H1 (cell line): Measurements from ENCODE around the gene ARHGEF12. TPM values are rescaled to one million over a fixed set of nuclear protein-coding genes. Genes with fewer than 3 reads are reported as not detected.

Experiments used
- CTCF ChIA-PET: fragments of 300-600 bp; sonication (Branson Sonifier 250); formaldehyde crosslinking; loops from one replicate; lab custom pipeline; 2021; ENCODE audit not compliant: partially characterized antibody; lab: Charles Lee
- POLR2A ChIA-PET: fragments of 300-600 bp; sonication (Branson Sonifier 250); formaldehyde crosslinking; loops from one replicate; lab custom pipeline; 2021; ENCODE audit warnings: inconsistent platforms; ENCODE audit not compliant: partially characterized antibody; lab: Charles Lee
- DNase-seq, 2 experiments: peaks; one replicate each; pipeline versions ENCODE4 v3.0.0 to v3.0.0-alpha.2; 2010 to 2022; ENCODE audit warnings: low spot score in 2 of 2, low read depth in 1 of 2, mixed read lengths in 1 of 2
- FAIRE-seq: peaks from 2 replicates; lab custom pipeline; 2011; peaks lifted over from hg19 to GRCh38; lab: Jason Lieb, UNC
- H2AFZ ChIP-seq: 2 replicates; pipeline ENCODE4 v1.8.1; 2012; ENCODE audit warnings: low read length, inconsistent platforms
- H2AK5ac ChIP-seq: 2 replicates; pipeline ENCODE4 v1.6.1; 2013; ENCODE audit warnings: low read depth, low read length
- H2BK120ac ChIP-seq: replicated peaks from 2 replicates; pipeline ENCODE3; 2013; ENCODE audit warnings: low read depth, low read length, inconsistent platforms
- H2BK12ac ChIP-seq: 2 replicates; pipeline ENCODE4 v1.6.1; 2013; ENCODE audit warnings: low read depth, low read length
- H2BK15ac ChIP-seq: 2 replicates; pipeline ENCODE4 v1.6.1; 2013; ENCODE audit warnings: low read length
- H2BK20ac ChIP-seq: 2 replicates; pipeline ENCODE4 v1.6.1; 2013; ENCODE audit warnings: low read length
- H2BK5ac ChIP-seq: 2 replicates; pipeline ENCODE4 v1.6.1; 2013; ENCODE audit warnings: low read depth, low read length
- H3K14ac ChIP-seq: 2 replicates; pipeline ENCODE4 v1.6.1; 2013; ENCODE audit warnings: inconsistent platforms; ENCODE audit not compliant: insufficient read length
- H3K18ac ChIP-seq: 2 replicates; pipeline ENCODE4 v1.6.1; 2013; ENCODE audit warnings: low read length; ENCODE audit errors: extremely low read depth
- H3K23ac ChIP-seq: 2 replicates; pipeline ENCODE4 v1.6.1; 2013; ENCODE audit warnings: inconsistent platforms; ENCODE audit not compliant: insufficient read length
- H3K23me2 ChIP-seq: 2 replicates; pipeline ENCODE4 v1.6.1; 2013; ENCODE audit warnings: low read depth, low read length
- H3K27ac ChIP-seq: 2 replicates; pipeline ENCODE4 v1.6.1; 2011; ENCODE audit warnings: low read depth, low read length, inconsistent platforms
- H3K27me3 ChIP-seq, 4 experiments: replicated peaks in 1 of 4; 1 replicate in 1 of 4; 2 replicates in 3 of 4; pipeline versions ENCODE4 v1.6.1 to v1.8.1; 2011 to 2013; ENCODE audit warnings: low read length in 3 of 4, mild to moderate bottlenecking in 3 of 4, inconsistent platforms in 2 of 4, mixed read lengths in 2 of 4, moderate library complexity in 1 of 4; ENCODE audit not compliant: control insufficient read depth in 3 of 4, insufficient read depth in 3 of 4; ENCODE audit errors: extremely low read depth in 1 of 4
- H3K36me3 ChIP-seq, 4 experiments: 2 replicates each; pipeline versions ENCODE4 v1.6.1 to v1.8.1; 2011 to 2013; ENCODE audit warnings: mild to moderate bottlenecking in 4 of 4, low read length in 3 of 4, moderate library complexity in 2 of 4, control low read depth in 1 of 4, inconsistent platforms in 1 of 4; ENCODE audit not compliant: insufficient read depth in 4 of 4, control insufficient read depth in 2 of 4
- H3K4ac ChIP-seq: replicated peaks from 2 replicates; pipeline ENCODE3; 2013; ENCODE audit warnings: low read length, low read depth, mixed read lengths, inconsistent platforms; ENCODE audit not compliant: insufficient read length
- H3K4me1 ChIP-seq, 4 experiments: replicated peaks in 1 of 4; 1 replicate in 1 of 4; 2 replicates in 3 of 4; pipeline versions ENCODE4 v1.6.1 to v1.8.1; 2011 to 2013; ENCODE audit warnings: low read length in 3 of 4, inconsistent platforms in 2 of 4, mixed read lengths in 1 of 4; ENCODE audit not compliant: insufficient read depth in 4 of 4, control insufficient read depth in 3 of 4
- H3K4me2 ChIP-seq, 2 experiments: 2 replicates each; pipeline versions ENCODE4 v1.6.1 to v1.8.1; 2011 to 2013; ENCODE audit warnings: low read depth in 2 of 2, low read length in 2 of 2, control low read depth in 1 of 2, inconsistent platforms in 1 of 2, mild to moderate bottlenecking in 1 of 2; ENCODE audit not compliant: insufficient read depth in 1 of 2
- H3K4me3 ChIP-seq, 4 experiments: fragments of 200-600, 300-600 bp in 1 of 4; sonication (generic), shearing (Covaris generic), sonication (Bioruptor Twin) in 1 of 4; 2 replicates each; pipeline versions ENCODE4 v1.5.1 to v1.8.1; 2011 to 2016; ENCODE audit warnings: low read length in 4 of 4, low read depth in 3 of 4, control low read depth in 2 of 4, inconsistent platforms in 2 of 4, mild to moderate bottlenecking in 2 of 4, mixed read lengths in 1 of 4, moderate library complexity in 1 of 4; ENCODE audit not compliant: insufficient read depth in 2 of 4; ENCODE audit errors: extremely low read depth in 1 of 4
- H3K56ac ChIP-seq: replicated peaks from 2 replicates; pipeline ENCODE3; 2013; ENCODE audit warnings: low read depth, mild to moderate bottlenecking, mixed read lengths, low read length, inconsistent platforms; ENCODE audit not compliant: insufficient read length
- H3K79me1 ChIP-seq: 2 replicates; pipeline ENCODE4 v1.6.1; 2013; ENCODE audit warnings: low read depth, low read length, control low read depth
- H3K79me2 ChIP-seq, 2 experiments: 2 replicates each; pipeline versions ENCODE4 v1.6.1 to v1.8.1; 2012 to 2013; ENCODE audit warnings: low read length in 2 of 2, mild to moderate bottlenecking in 2 of 2, inconsistent platforms in 1 of 2; ENCODE audit not compliant: insufficient read depth in 2 of 2, control insufficient read depth in 1 of 2
- H3K9ac ChIP-seq, 4 experiments: replicated peaks in 1 of 4; 1 replicate in 1 of 4; 2 replicates in 3 of 4; pipeline versions ENCODE4 v1.6.1 to v1.8.1; 2011 to 2013; ENCODE audit warnings: low read depth in 3 of 4, low read length in 3 of 4, control low read depth in 2 of 4, mild to moderate bottlenecking in 2 of 4, moderate library complexity in 2 of 4, inconsistent platforms in 1 of 4; ENCODE audit errors: extremely low read depth in 1 of 4
- H3K9me3 ChIP-seq, 2 experiments: 2 replicates each; pipeline versions ENCODE4 v1.6.1 to v1.8.1; 2012 to 2013; ENCODE audit warnings: mild to moderate bottlenecking in 2 of 2, moderate library complexity in 2 of 2, control low read depth in 1 of 2, inconsistent platforms in 1 of 2, low read depth in 1 of 2, low read length in 1 of 2, mixed read lengths in 1 of 2; ENCODE audit not compliant: insufficient read depth in 2 of 2
- H4K20me1 ChIP-seq, 2 experiments: replicated peaks in 1 of 2; 2 replicates each; pipeline versions ENCODE3 to v1.8.1; 2011 to 2013; ENCODE audit warnings: inconsistent platforms in 2 of 2, low read length in 2 of 2, mild to moderate bottlenecking in 1 of 2; ENCODE audit not compliant: insufficient read depth in 2 of 2, control insufficient read depth in 1 of 2
- H4K5ac ChIP-seq: 2 replicates; pipeline ENCODE4 v1.6.1; 2013; ENCODE audit warnings: low read length, low read depth, mixed read lengths, inconsistent platforms; ENCODE audit not compliant: insufficient read length
- H4K8ac ChIP-seq: 2 replicates; pipeline ENCODE4 v1.8.0; 2013; ENCODE audit warnings: mild to moderate bottlenecking, moderate library complexity, low read length, inconsistent platforms; ENCODE audit not compliant: insufficient read depth; ENCODE audit errors: extremely low read depth
- H4K91ac ChIP-seq: replicated peaks from 2 replicates; pipeline ENCODE3; 2013; ENCODE audit warnings: low read length, mixed read lengths, inconsistent platforms; ENCODE audit not compliant: insufficient read length
- ASH2L ChIP-seq: fragments of 200-600, 300-600 bp; sonication (generic); IDR thresholded peaks from one replicate; pipeline ENCODE4 v1.7.1; 2017; ENCODE audit warnings: low read length
- CHD1 ChIP-seq: IDR thresholded peaks from 2 replicates; pipeline ENCODE4 v1.6.1; 2012; ENCODE audit warnings: low read depth, low read length, improper control_type of control experiment
- EP300 ChIP-seq, 2 experiments: IDR thresholded peaks; 1 replicate in 1 of 2; 2 replicates in 1 of 2; pipeline ENCODE4 v1.6.1; 2011 to 2012; ENCODE audit warnings: low read depth in 2 of 2, low read length in 2 of 2, mild to moderate bottlenecking in 2 of 2, borderline replicate concordance in 1 of 2, inconsistent platforms in 1 of 2, moderate library complexity in 1 of 2
- GABPA ChIP-seq: IDR thresholded peaks from 2 replicates; pipeline ENCODE4 v1.6.1; 2011; ENCODE audit warnings: mild to moderate bottlenecking, low read length, moderate library complexity, borderline replicate concordance; ENCODE audit not compliant: insufficient read depth
- HDAC2 ChIP-seq, 2 experiments: fragments of 300-600 bp in 1 of 2; sonication (generic) in 1 of 2; IDR thresholded peaks; 2 replicates each; pipeline ENCODE4 v1.6.1; 2011 to 2012; ENCODE audit warnings: low read depth in 2 of 2, low read length in 2 of 2, mild to moderate bottlenecking in 2 of 2, moderate library complexity in 2 of 2, borderline replicate concordance in 1 of 2, inconsistent platforms in 1 of 2
- KDM1A ChIP-seq: fragments of 200-600, 300-600 bp; sonication (generic); IDR thresholded peaks from 2 replicates; pipeline ENCODE4 v1.7.1; 2016; ENCODE audit warnings: mild to moderate bottlenecking, low read length, borderline replicate concordance
- KDM5A ChIP-seq: fragments of 200-600 bp; IDR thresholded peaks from 2 replicates; pipeline ENCODE4 v1.7.1; 2012; ENCODE audit warnings: mild to moderate bottlenecking, low read length, inconsistent platforms, mixed read lengths
- NRF1 ChIP-seq: IDR thresholded peaks from 2 replicates; pipeline ENCODE4 v1.6.1; 2011; ENCODE audit warnings: mild to moderate bottlenecking, low read depth, low read length, improper control_type of control experiment
- POLR2A ChIP-seq, 2 experiments: IDR thresholded peaks; 1 replicate in 1 of 2; 2 replicates in 1 of 2; pipeline ENCODE4 v1.6.1; 2011; ENCODE audit warnings: low read depth in 2 of 2, low read length in 2 of 2, mild to moderate bottlenecking in 2 of 2; ENCODE audit errors: control extremely low read depth in 1 of 2
- POLR2AphosphoS5 ChIP-seq: IDR thresholded peaks from 2 replicates; pipeline ENCODE4 v1.6.1; 2011; ENCODE audit warnings: low read depth, low read length
- RFX5 ChIP-seq: IDR thresholded peaks from 2 replicates; pipeline ENCODE4 v1.6.1; 2011; ENCODE audit warnings: low read depth, low read length, improper control_type of control experiment, borderline replicate concordance
- SIN3A ChIP-seq, 2 experiments: IDR thresholded peaks in 1 of 2; conservative IDR thresholded peaks in 1 of 2; 2 replicates each; pipeline ENCODE4 v1.6.1; 2011 to 2012; ENCODE audit warnings: low read length in 2 of 2, improper control_type of control experiment in 1 of 2, low read depth in 1 of 2, mild to moderate bottlenecking in 1 of 2
- TAF7 ChIP-seq: optimal IDR thresholded peaks from 2 replicates; pipeline ENCODE3; 2011; ENCODE audit warnings: low read depth, mild to moderate bottlenecking, inconsistent platforms, low read length, moderate library complexity, borderline replicate concordance
- WGBS, 2 experiments: shearing (Covaris generic) in 1 of 2; methylation state at CpG; one replicate each; pipeline versions ENCODE4 v1.1.6 to v1.1.7; 2013 to 2015; ENCODE audit warnings: low lambda C conversion rate in 2 of 2, mixed read lengths in 2 of 2, inconsistent platforms in 1 of 2, low coverage in 1 of 2, missing lambda C conversion rate in 1 of 2; ENCODE audit not compliant: insufficient replicate concordance in 2 of 2, insufficient coverage in 1 of 2, insufficient read length in 1 of 2; ENCODE audit errors: extremely low coverage in 1 of 2, missing lambda C conversion rate in 1 of 2; 5-methylcytosine and 5-hydroxymethylcytosine counted together
- polyA plus RNA-seq, 7 experiments: library from polyadenylated mRNA; depleted of rRNA in 3 of 7; stranded (reverse) in 5 of 7; unstranded in 2 of 7; fragments of >200 nt in 5 of 7; fragments of 200-250 nt in 2 of 7; gene quantifications; 1 replicate in 5 of 7; 2 replicates in 1 of 7; 4 replicates in 1 of 7; pipeline versions ENCODE4 v1.2.1 to v1.2.3, GENCODE V29; 2011 to 2013; ENCODE audit warnings: missing spikeins in 2 of 7, mixed read lengths in 2 of 7
- total RNA-seq: library from RNA; stranded (reverse); fragmentation: NEBNext Ultra II Directional; extraction: Animal tissue kit (Norgen Biotek cat#: 25700); gene quantifications from 2 replicates; pipeline ENCODE4 v1.2.1, GENCODE V29; 2021

ARHGEF12 gene
- total and polyA plus RNA-seq, 2 of the 8 experiments (the other 6 are each of a cell fraction or from before 2014, with no cell fraction given), result 5.1 to 33.7 TPM

- Histone ChIP-seq H3K18ac (no peak overlapping the region), H3K14ac (no peak overlapping the region), H3K36me3 (no peaks in the 10 kb centered on the region), H3K27me3 (no peaks in the 10 kb centered on the region; a peak in 4 of 7 replicates), H4K5ac (no peak overlapping the region), H3K79me2 (no peaks in the 10 kb centered on the region), H2BK5ac (no peak overlapping the region), H3K79me1 (no peaks in the 10 kb centered on the region), H3K9me3 (no peaks in the 10 kb centered on the region), H2BK20ac (no peak overlapping the region), H4K8ac (no peak overlapping the region), H2AK5ac (no peak overlapping the region), H4K20me1 (no peaks in the 10 kb centered on the region), H3K9ac (no peak overlapping the region), H3K23me2 (no peaks in the 10 kb centered on the region), H2BK12ac (no peak overlapping the region), H2BK15ac (no peak overlapping the region), H3K27ac (no peak overlapping the region), H3K4me3 (no peak overlapping the region), H3K4me1 (peaks cover 0 to 3% (median 2%) of the 10 kb centered on the region in 4 experiments; a peak in 5 of 7 replicates), H3K4me2 (no peak overlapping the region), H4K91ac (no peak overlapping the region), H3K23ac (no peak overlapping the region), H3K56ac (no peak overlapping the region), H2AFZ (no peak overlapping the region), H3K4ac (no peak overlapping the region), H2BK120ac (no peak overlapping the region)
- POLR2A ChIA-PET, result no interaction called here
- WGBS, 2 experiments, result 94% methylated on average over 5 of the region's 5 CpGs; no CpG with 5 or more reads in 1 of the 2 experiments
- no peak for FAIRE-seq
- DNase-seq, result no peak
- CTCF ChIA-PET, result interaction anchor here (0.6 to 31.5 kb wide), 7 partner anchors 9 to 362 kb away, joined by 3 to 1412 read pairs (median 4); partner anchors contain the start of gene POU2F3
- TF ChIP-seq NRF1, result no peak
- no peak for TF ChIP-seq CHD1
- TF ChIP-seq KDM5A, result no peak
- TF ChIP-seq ASH2L, result no peak
- no peak for TF ChIP-seq RFX5
- TF ChIP-seq HDAC2 (IDR thresholded peaks at IDR 0.05; ENCODE audit: borderline replicate concordance in 1 of 2, low read depth in 2 of 2, low read length in 2 of 2), result no peak
- TF ChIP-seq GABPA, result no peak
- no peak for TF ChIP-seq KDM1A
- TF ChIP-seq TAF7, result no peak
- TF ChIP-seq SIN3A (conservative IDR thresholded peaks at IDR 0.05 in 1 of 2, IDR thresholded peaks at IDR 0.05 in 1 of 2; ENCODE audit: low read depth in 1 of 2, low read length in 2 of 2), result no peak
- TF ChIP-seq EP300 (IDR thresholded peaks at IDR 0.05; ENCODE audit: borderline replicate concordance in 1 of 2, low read depth in 2 of 2, low read length in 2 of 2), result no peak
- no peak for TF ChIP-seq POLR2A (IDR thresholded peaks at IDR 0.05; ENCODE audit: control extremely low read depth in 1 of 2, low read depth in 2 of 2, low read length in 2 of 2)
- TF ChIP-seq POLR2AphosphoS5, result no peak
Measured at GRCh38 chr11:120296554-120296953, 39.7 kb upstream of the ARHGEF12 start.
